Left renal cortex interstitium (tissue), 4 donors: Measurements from ENCODE around the gene HAT1. TPM values are rescaled to one million over a fixed set of nuclear protein-coding genes. Genes with fewer than 3 reads are reported as not detected.

Experiments used
- DNase-seq, 4 donors: peaks; one replicate each; pipeline ENCODE4 v3.0.0-alpha.2; 2013; ENCODE audit warnings: low read depth in 4 of 4, low spot score in 2 of 4, missing footprints in 1 of 4
- polyA plus RNA-seq, 4 donors: library from polyadenylated mRNA; unstranded; fragments of 120-200 nt; gene quantifications; one replicate each; pipeline ENCODE4 v1.2.1, GENCODE V29; 2013; ENCODE audit not compliant: insufficient read length in 4 of 4

HAT1 gene
- polyA plus RNA-seq, 4 donors: 55.0 to 76.3 (median 64.4) TPM

GRCh38 chr2:171910494-171910893 lies 11.8 kb upstream of the HAT1 start:
- no peak for DNase-seq

- DNase-seq: no peak
Observed at GRCh38 chr2:171913517-171913916, 8.7 kb upstream of the HAT1 start.

- no peak for DNase-seq
Observed at GRCh38 chr2:171919453-171919852, 2.8 kb upstream of the HAT1 start.

GRCh38 chr2:171921970-171922229 lies 361 bp upstream of the HAT1 start:
- DNase-seq: no peak

- no peak for DNase-seq
Observed at GRCh38 chr2:171923206-171923605, 945 bp downstream of the HAT1 start.

GRCh38 chr2:171924170-171924942 lies 2.1 kb downstream of the HAT1 start:
- DNase-seq: no peak

GRCh38 chr2:171930385-171930784 lies 8.1 kb downstream of the HAT1 start:
- no peak for DNase-seq

GRCh38 chr2:171939058-171939742 lies 16.9 kb downstream of the HAT1 start:
- no peak for DNase-seq

GRCh38 chr2:171939743-171940071 lies 17.4 kb downstream of the HAT1 start:
- no peak for DNase-seq

GRCh38 chr2:171941316-171941699 lies 19.0 kb downstream of the HAT1 start:
- no peak for DNase-seq

- DNase-seq: no peak
Observed at GRCh38 chr2:171943869-171944268, 21.6 kb downstream of the HAT1 start.

GRCh38 chr2:171952276-171952675 lies 30.0 kb downstream of the HAT1 start:
- DNase-seq: no peak

GRCh38 chr2:171952748-171953147 lies 30.5 kb downstream of the HAT1 start:
- no peak for DNase-seq

- no peak for DNase-seq
Observed at GRCh38 chr2:171956135-171956825, 34.0 kb downstream of the HAT1 start.

- no peak for DNase-seq
Observed at GRCh38 chr2:171957061-171957460, 34.8 kb downstream of the HAT1 start.

GRCh38 chr2:171958475-171958874 lies 36.2 kb downstream of the HAT1 start:
- no peak for DNase-seq

- no peak for DNase-seq
Observed at GRCh38 chr2:171959998-171960397, 37.7 kb downstream of the HAT1 start.

- DNase-seq: no peak
Observed at GRCh38 chr2:171960570-171960969, 38.3 kb downstream of the HAT1 start.

- DNase-seq: no peak
Observed at GRCh38 chr2:171963198-171963597, 40.9 kb downstream of the HAT1 start.

GRCh38 chr2:171964308-171964707 lies 42.0 kb downstream of the HAT1 start:
- DNase-seq: no peak

- no peak for DNase-seq
Observed at GRCh38 chr2:171965238-171965637, 43.0 kb downstream of the HAT1 start.

GRCh38 chr2:171965661-171966060 lies 43.4 kb downstream of the HAT1 start:
- no peak for DNase-seq
